Prostate gland (tissue), 2 donors: Measurements from ENCODE around the gene ZBTB45.

Experiments
- POLR2A ChIP-seq: fragments of 450-650 bp; IDR thresholded peaks from one replicate; pipeline ENCODE4 v1.6.1; 2016; ENCODE audit warnings: antibody characterized with exemption, mild to moderate bottlenecking
- POLR2AphosphoS5 ChIP-seq: sonication (generic); formaldehyde crosslinking; IDR thresholded peaks from one replicate; pipeline ENCODE4 v1.6.1; 2017; ENCODE audit warnings: antibody characterized with exemption
- TF ChIP-seq, protein P1 (sequence below), 4 experiments: fragments of 200-600 bp in 2 of 4; fragments of 450-650 bp in 2 of 4; sonication (generic) in 2 of 4; IDR thresholded peaks; 1 replicate in 3 of 4; 2 replicates in 1 of 4; pipeline ENCODE4 v1.5.1; 2016 to 2019; ENCODE audit warnings: antibody characterized with exemption in 4 of 4, mild to moderate bottlenecking in 2 of 4, moderate library complexity in 2 of 4

DNA sequence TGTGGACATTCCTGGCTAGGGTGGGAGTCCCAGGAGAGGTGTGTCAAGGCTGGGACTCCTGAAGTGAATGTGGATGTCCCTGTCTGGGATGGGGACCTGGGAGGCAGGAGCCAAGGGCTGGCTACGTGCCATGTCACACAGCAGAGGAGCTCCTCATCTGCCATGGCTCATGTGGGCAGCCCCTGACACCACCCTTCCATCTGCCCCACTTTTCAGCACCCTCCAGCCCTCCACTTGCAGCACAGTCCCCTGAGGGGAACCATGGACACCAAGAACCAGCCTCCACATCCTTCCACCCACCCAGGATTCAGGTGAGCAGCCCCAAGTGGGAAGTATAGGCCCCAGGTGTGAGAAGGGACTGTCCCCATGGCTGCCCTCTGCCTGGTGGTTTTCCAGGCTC, 41.7 kb downstream of the ZBTB45 start:
- TF ChIP-seq, protein P1, sequence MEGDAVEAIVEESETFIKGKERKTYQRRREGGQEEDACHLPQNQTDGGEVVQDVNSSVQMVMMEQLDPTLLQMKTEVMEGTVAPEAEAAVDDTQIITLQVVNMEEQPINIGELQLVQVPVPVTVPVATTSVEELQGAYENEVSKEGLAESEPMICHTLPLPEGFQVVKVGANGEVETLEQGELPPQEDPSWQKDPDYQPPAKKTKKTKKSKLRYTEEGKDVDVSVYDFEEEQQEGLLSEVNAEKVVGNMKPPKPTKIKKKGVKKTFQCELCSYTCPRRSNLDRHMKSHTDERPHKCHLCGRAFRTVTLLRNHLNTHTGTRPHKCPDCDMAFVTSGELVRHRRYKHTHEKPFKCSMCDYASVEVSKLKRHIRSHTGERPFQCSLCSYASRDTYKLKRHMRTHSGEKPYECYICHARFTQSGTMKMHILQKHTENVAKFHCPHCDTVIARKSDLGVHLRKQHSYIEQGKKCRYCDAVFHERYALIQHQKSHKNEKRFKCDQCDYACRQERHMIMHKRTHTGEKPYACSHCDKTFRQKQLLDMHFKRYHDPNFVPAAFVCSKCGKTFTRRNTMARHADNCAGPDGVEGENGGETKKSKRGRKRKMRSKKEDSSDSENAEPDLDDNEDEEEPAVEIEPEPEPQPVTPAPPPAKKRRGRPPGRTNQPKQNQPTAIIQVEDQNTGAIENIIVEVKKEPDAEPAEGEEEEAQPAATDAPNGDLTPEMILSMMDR (IDR thresholded peaks at IDR 0.05) = no peak
- TF ChIP-seq POLR2AphosphoS5 = no peak
- TF ChIP-seq POLR2A = no peak
